K562 (cell line): ENCODE data around the gene ZNF625. TPM values are rescaled to one million over a fixed set of nuclear protein-coding genes. Genes with fewer than 3 reads are reported as not detected.

Experiments
- SREBF2 ChIP-seq: sonication (generic); formaldehyde crosslinking; IDR thresholded peaks from 2 replicates; pipeline ENCODE4 v1.4.0; 2020; ENCODE audit warnings: mild to moderate bottlenecking, missing genetic modification reagents
- SRSF1 ChIP-seq: fragments of 200-400 bp; formaldehyde crosslinking; IDR thresholded peaks from 2 replicates; pipeline ENCODE4 v1.6.1; 2017; ENCODE audit warnings: mild to moderate bottlenecking, low read depth, low read length, moderate library complexity
- polyA plus RNA-seq, 8 experiments: library from polyadenylated mRNA; depleted of rRNA in 4 of 8; stranded (reverse) in 5 of 8; unstranded in 3 of 8; fragments of >200 nt; fragmentation: Nextera tagmentation in 2 of 8; fragmentation: Illumina TruSeq in 1 of 8; extraction: Ambion mirVana in 2 of 8; extraction: Trizol in 1 of 8; gene quantifications; 2 replicates each; pipeline versions ENCODE4 v1.2.1 to v1.2.3, GENCODE V29; 2011 to 2014; ENCODE audit warnings: inconsistent platforms in 1 of 8, missing spikeins in 1 of 8
- total RNA-seq, 7 experiments: library from RNA; depleted of rRNA in 6 of 7; stranded (reverse); fragments of >200 nt in 6 of 7; fragmentation: Illumina TruSeq in 2 of 7; extraction: Trizol in 2 of 7; gene quantifications; 2 replicates each; pipeline versions ENCODE4 v1.2.1 to v1.2.3, GENCODE V29; 2011 to 2021; ENCODE audit warnings: low replicate concordance in 1 of 7
- TF ChIP-seq, protein P1 (sequence below): fragments of 450-650 bp; IDR thresholded peaks from 2 replicates; pipeline ENCODE4 v1.6.1; 2016; ENCODE audit warnings: low read depth
- TF ChIP-seq, protein P2 (sequence below): sonication (generic); formaldehyde crosslinking; IDR thresholded peaks from 2 replicates; pipeline ENCODE4 v1.9.0; 2022; ENCODE audit warnings: mild to moderate bottlenecking, missing genetic modification reagents

Gene ZNF625
- total and polyA plus RNA-seq, 9 of the 15 experiments (the other 6 are each of a cell fraction or from before 2014, with no cell fraction given), result 0.07 to 0.09 TPM; not detected in 7

DNA sequence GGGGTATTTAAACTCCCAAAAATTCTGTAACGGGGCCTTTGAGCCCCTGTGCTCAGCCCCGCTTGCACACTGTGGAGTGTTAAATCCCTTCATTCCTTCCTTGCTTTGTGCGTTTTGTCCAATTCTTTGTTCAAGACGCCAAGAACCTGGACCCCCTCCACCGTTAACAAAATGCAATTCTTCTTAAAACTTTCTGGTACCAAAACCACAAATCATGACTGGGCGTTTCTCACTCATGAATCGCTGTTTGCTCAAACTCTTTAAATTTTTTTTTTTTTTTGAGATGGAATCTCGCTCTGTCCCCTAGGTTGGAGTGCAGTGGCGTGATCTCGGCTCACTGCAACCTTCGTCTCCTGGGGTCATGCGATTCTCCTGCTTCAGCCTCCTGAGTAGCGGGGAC, 17.3 kb downstream of the ZNF625 start (continued):
- TF ChIP-seq, protein P1, sequence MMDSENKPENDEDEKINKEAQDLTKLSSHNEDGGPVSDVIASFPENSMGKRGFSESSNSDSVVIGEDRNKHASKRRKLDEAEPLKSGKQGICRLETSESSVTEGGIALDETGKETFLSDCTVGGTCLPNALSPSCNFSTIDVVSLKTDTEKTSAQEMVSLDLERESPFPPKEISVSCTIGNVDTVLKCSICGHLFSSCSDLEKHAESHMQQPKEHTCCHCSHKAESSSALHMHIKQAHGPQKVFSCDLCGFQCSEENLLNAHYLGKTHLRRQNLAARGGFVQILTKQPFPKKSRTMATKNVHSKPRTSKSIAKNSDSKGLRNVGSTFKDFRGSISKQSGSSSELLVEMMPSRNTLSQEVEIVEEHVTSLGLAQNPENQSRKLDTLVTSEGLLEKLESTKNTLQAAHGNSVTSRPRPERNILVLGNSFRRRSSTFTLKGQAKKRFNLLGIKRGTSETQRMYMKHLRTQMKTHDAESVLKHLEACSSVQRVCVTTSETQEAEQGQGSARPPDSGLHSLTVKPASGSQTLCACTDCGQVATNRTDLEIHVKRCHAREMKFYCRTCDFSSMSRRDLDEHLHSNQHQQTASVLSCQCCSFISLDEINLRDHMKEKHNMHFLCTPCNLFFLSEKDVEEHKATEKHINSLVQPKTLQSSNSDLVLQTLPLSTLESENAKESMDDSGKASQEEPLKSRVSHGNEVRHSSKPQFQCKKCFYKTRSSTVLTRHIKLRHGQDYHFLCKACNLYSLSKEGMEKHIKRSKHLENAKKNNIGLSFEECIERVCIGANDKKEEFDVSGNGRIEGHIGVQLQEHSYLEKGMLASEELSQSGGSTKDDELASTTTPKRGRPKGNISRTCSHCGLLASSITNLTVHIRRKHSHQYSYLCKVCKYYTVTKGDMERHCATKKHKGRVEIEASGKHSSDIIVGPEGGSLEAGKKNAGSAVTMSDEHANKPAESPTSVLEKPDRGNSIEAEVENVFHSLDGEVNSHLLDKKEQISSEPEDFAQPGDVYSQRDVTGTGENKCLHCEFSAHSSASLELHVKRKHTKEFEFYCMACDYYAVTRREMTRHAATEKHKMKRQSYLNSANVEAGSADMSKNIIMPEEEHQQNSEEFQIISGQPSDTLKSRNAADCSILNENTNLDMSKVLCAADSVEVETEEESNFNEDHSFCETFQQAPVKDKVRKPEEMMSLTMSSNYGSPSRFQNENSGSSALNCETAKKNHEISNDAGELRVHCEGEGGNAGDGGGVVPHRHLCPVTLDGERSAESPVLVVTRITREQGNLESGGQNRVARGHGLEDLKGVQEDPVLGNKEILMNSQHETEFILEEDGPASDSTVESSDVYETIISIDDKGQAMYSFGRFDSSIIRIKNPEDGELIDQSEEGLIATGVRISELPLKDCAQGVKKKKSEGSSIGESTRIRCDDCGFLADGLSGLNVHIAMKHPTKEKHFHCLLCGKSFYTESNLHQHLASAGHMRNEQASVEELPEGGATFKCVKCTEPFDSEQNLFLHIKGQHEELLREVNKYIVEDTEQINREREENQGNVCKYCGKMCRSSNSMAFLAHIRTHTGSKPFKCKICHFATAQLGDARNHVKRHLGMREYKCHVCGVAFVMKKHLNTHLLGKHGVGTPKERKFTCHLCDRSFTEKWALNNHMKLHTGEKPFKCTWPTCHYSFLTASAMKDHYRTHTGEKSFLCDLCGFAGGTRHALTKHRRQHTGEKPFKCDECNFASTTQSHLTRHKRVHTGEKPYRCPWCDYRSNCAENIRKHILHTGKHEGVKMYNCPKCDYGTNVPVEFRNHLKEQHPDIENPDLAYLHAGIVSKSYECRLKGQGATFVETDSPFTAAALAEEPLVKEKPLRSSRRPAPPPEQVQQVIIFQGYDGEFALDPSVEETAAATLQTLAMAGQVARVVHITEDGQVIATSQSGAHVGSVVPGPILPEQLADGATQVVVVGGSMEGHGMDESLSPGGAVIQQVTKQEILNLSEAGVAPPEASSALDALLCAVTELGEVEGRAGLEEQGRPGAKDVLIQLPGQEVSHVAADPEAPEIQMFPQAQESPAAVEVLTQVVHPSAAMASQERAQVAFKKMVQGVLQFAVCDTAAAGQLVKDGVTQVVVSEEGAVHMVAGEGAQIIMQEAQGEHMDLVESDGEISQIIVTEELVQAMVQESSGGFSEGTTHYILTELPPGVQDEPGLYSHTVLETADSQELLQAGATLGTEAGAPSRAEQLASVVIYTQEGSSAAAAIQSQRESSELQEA, result no peak
- TF ChIP-seq SREBF2 (CRISPR knock-in tag), result no peak
- no peak for TF ChIP-seq SRSF1
- TF ChIP-seq, protein P2, sequence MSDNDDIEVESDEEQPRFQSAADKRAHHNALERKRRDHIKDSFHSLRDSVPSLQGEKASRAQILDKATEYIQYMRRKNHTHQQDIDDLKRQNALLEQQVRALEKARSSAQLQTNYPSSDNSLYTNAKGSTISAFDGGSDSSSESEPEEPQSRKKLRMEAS, result no peak
